Stimulated activated CD8-positive, alpha-beta memory T cell treated with anti-CD3 and anti-CD28 coated beads, Interleukin-12 subunit alpha, Interleukin-12 subunit beta, amount 100 ng/mL, for 24 hours (primary cell): ENCODE measurements around the gene IFI6.
A peak's percentile ranks its signal among the peaks of the same experiment; 100 is the strongest.

Source experiments
- DNase-seq: peaks from one replicate; pipeline ENCODE4 v3.0.0-alpha.2; 2020; ENCODE audit errors: extremely low read depth

Gene IFI6

GRCh38 chr1:27672750-27673112 lies 739 bp upstream of the IFI6 start:
- DNase-seq: no peak

GRCh38 chr1:27669876-27670275 lies 2.1 kb downstream of the IFI6 start:
- no peak for DNase-seq

- DNase-seq: peak; percentile 61
Measured at GRCh38 chr1:27668808-27669723, 2.9 kb downstream of the IFI6 start.

GRCh38 chr1:27668121-27668807 lies 3.7 kb downstream of the IFI6 start:
- no peak for DNase-seq

- DNase-seq: no peak
Measured at GRCh38 chr1:27666791-27667254, 5.2 kb downstream of the IFI6 start.

- DNase-seq: no peak
Measured at GRCh38 chr1:27666294-27666693, 5.7 kb downstream of the IFI6 start.

GRCh38 chr1:27665016-27665651 lies 6.9 kb downstream of the IFI6 start:
- no peak for DNase-seq

GRCh38 chr1:27664291-27664690 lies 7.7 kb downstream of the IFI6 start:
- no peak for DNase-seq

GRCh38 chr1:27662707-27663393 lies 9.1 kb downstream of the IFI6 start:
- peak; percentile 69 for DNase-seq

GRCh38 chr1:27662261-27662660 lies 9.7 kb downstream of the IFI6 start:
- no peak for DNase-seq

GRCh38 chr1:27661412-27662075 lies 10.4 kb downstream of the IFI6 start:
- no peak for DNase-seq

- no peak for DNase-seq
Measured at GRCh38 chr1:27660300-27660835, 11.6 kb downstream of the IFI6 start.

GRCh38 chr1:27659497-27660299 lies 12.3 kb downstream of the IFI6 start:
- DNase-seq: peak; percentile 69

- DNase-seq: no peak
Measured at GRCh38 chr1:27658951-27659496, 13.0 kb downstream of the IFI6 start.

- no peak for DNase-seq
Measured at GRCh38 chr1:27656157-27656893, 15.7 kb downstream of the IFI6 start.

- no peak for DNase-seq
Measured at GRCh38 chr1:27655151-27655937, 16.6 kb downstream of the IFI6 start.

GRCh38 chr1:27652111-27652864 lies 19.7 kb downstream of the IFI6 start:
- DNase-seq: no peak
